ENCODE data around the gene NOTCH1.

Gene NOTCH1

GRCh38 chr9:136550439-136551289 lies 4.8 kb upstream of the NOTCH1 start:
- peak overlapping the region; percentile 99 for H3K9ac ChIP-seq (ENCODE audit: low read depth, low read length)
- peaks cover 83% of the 10 kb centered on the region for H3K4me1 ChIP-seq (ENCODE audit: insufficient read depth, low read length)
- H3K36me3 ChIP-seq (ENCODE audit: insufficient read depth, low read length), result no peaks in the 10 kb centered on the region
- H3K27ac ChIP-seq (ENCODE audit: low read length), result peak overlapping the region; percentile 100
- H3K4me2 ChIP-seq (ENCODE audit: insufficient read depth, low read length), result peak overlapping the region; percentile 66
- peak overlapping the region in 1 of 2 experiments; percentile 45; a peak in 2 of 4 replicates for H3K4me3 ChIP-seq (ENCODE audit: low read depth in 1 of 2, low read length in 2 of 2)
- H4K20me1 ChIP-seq (ENCODE audit: insufficient read depth, low read length), result no peaks in the 10 kb centered on the region
- H3K9me3 ChIP-seq (ENCODE audit: insufficient read depth, low read length, severe bottlenecking), result no peaks in the 10 kb centered on the region
- H3K79me2 ChIP-seq (ENCODE audit: insufficient read depth, low read length), result peaks cover 45% of the 10 kb centered on the region
- DNase-seq, result no peak
- no peak for ATAC-seq (ENCODE audit: insufficient read depth, low read depth)
- TF ChIP-seq CTCF (IDR thresholded peaks at IDR 0.05; ENCODE audit: borderline replicate concordance, extremely low read depth, low read length, poor library complexity, severe bottlenecking), result no peak
- no peak for TF ChIP-seq EZH2 (IDR thresholded peaks at IDR 0.05; ENCODE audit: borderline replicate concordance, low read depth, low read length, severe bottlenecking)
- H2AFZ ChIP-seq (ENCODE audit: low read depth, low read length), result no peak overlapping the region
- no peaks in the 10 kb centered on the region for H3K27me3 ChIP-seq (ENCODE audit: insufficient read depth, low read length, poor library complexity)

- ATAC-seq (ENCODE audit: insufficient read depth, low read depth), result no peak
- Histone ChIP-seq H2AFZ (ENCODE audit: low read depth, low read length) (no peak overlapping the region), H3K4me3 (ENCODE audit: low read depth in 1 of 2, low read length in 2 of 2) (no peak overlapping the region), H3K36me3 (ENCODE audit: insufficient read depth, low read length) (peaks cover 8% of the 10 kb centered on the region; the same call in 1 of the 2 replicates), H3K79me2 (ENCODE audit: insufficient read depth, low read length) (peaks cover 59% of the 10 kb centered on the region), H3K9ac (ENCODE audit: low read depth, low read length) (peak overlapping the region; percentile 99), H3K9me3 (ENCODE audit: insufficient read depth, low read length, severe bottlenecking) (no peaks in the 10 kb centered on the region), H3K4me1 (ENCODE audit: insufficient read depth, low read length) (peaks cover 82% of the 10 kb centered on the region), H3K27me3 (ENCODE audit: insufficient read depth, low read length, poor library complexity) (no peaks in the 10 kb centered on the region), H4K20me1 (ENCODE audit: insufficient read depth, low read length) (peaks cover 9% of the 10 kb centered on the region), H3K27ac (ENCODE audit: low read length) (peak overlapping the region; percentile 100), H3K4me2 (ENCODE audit: insufficient read depth, low read length) (peak overlapping the region; percentile 74; the same call in 1 of the 2 replicates)
- TF ChIP-seq CTCF (IDR thresholded peaks at IDR 0.05; ENCODE audit: borderline replicate concordance, extremely low read depth, low read length, poor library complexity, severe bottlenecking) (no peak), EZH2 (IDR thresholded peaks at IDR 0.05; ENCODE audit: borderline replicate concordance, low read depth, low read length, severe bottlenecking) (no peak)
- no peak for DNase-seq
Observed at GRCh38 chr9:136549010-136549980, 3.4 kb upstream of the NOTCH1 start.

GRCh38 chr9:136547508-136548215 lies 1.8 kb upstream of the NOTCH1 start:
- no peak for DNase-seq
- Histone ChIP-seq H3K9ac (ENCODE audit: low read depth, low read length) (peak overlapping the region; percentile 99), H4K20me1 (ENCODE audit: insufficient read depth, low read length) (peaks cover 26% of the 10 kb centered on the region), H3K27ac (ENCODE audit: low read length) (peak overlapping the region; percentile 100), H3K4me1 (ENCODE audit: insufficient read depth, low read length) (peaks cover 82% of the 10 kb centered on the region), H3K27me3 (ENCODE audit: insufficient read depth, low read length, poor library complexity) (no peaks in the 10 kb centered on the region), H3K4me2 (ENCODE audit: insufficient read depth, low read length) (peak overlapping the region; percentile 74), H3K36me3 (ENCODE audit: insufficient read depth, low read length) (peaks cover 25% of the 10 kb centered on the region), H3K4me3 (ENCODE audit: low read depth in 1 of 2, low read length in 2 of 2) (peak overlapping the region in 1 of 2 experiments; percentile 63; a peak in 2 of 4 replicates), H3K79me2 (ENCODE audit: insufficient read depth, low read length) (peaks cover 75% of the 10 kb centered on the region), H3K9me3 (ENCODE audit: insufficient read depth, low read length, severe bottlenecking) (no peaks in the 10 kb centered on the region), H2AFZ (ENCODE audit: low read depth, low read length) (no peak overlapping the region)
- TF ChIP-seq CTCF (IDR thresholded peaks at IDR 0.05; ENCODE audit: borderline replicate concordance, extremely low read depth, low read length, poor library complexity, severe bottlenecking), result no peak
- no peak for TF ChIP-seq EZH2 (IDR thresholded peaks at IDR 0.05; ENCODE audit: borderline replicate concordance, low read depth, low read length, severe bottlenecking)
- ATAC-seq (ENCODE audit: insufficient read depth, low read depth), result no peak

All from DND-41 (cell line).